GM12872 (cell line): ENCODE results near the gene LRRC4C.
A peak's percentile ranks its signal among the peaks of the same experiment; 100 is the strongest.

Experiments
- CTCF ChIP-seq: IDR thresholded peaks from 3 replicates; pipeline ENCODE4 v1.5.1; 2011; ENCODE audit warnings: low read depth, mild to moderate bottlenecking, low read length, moderate library complexity; ENCODE audit not compliant: insufficient read depth

LRRC4C gene

GRCh38 chr11:40302669-40303068, 1156.8 kb downstream of the LRRC4C start:
- TF ChIP-seq CTCF: no peak

GRCh38 chr11:40295466-40295865, 1164.0 kb downstream of the LRRC4C start:
- TF ChIP-seq CTCF: no peak

- TF ChIP-seq CTCF: no peak
These were observed 1164.7 kb downstream of the LRRC4C start for GRCh38 chr11:40294741-40295140.

- TF ChIP-seq CTCF: no peak
These were observed 1165.1 kb downstream of the LRRC4C start for GRCh38 chr11:40294349-40294735.

- peak; percentile 88 for TF ChIP-seq CTCF
These were observed 1165.7 kb downstream of the LRRC4C start for GRCh38 chr11:40293655-40294348.

- no peak for TF ChIP-seq CTCF
These were observed 1166.5 kb downstream of the LRRC4C start for GRCh38 chr11:40292721-40293508.

GRCh38 chr11:40291741-40292140, 1167.7 kb downstream of the LRRC4C start:
- TF ChIP-seq CTCF: no peak
